ENCODE data around the gene GABRG3. TPM values are rescaled to one million over a fixed set of nuclear protein-coding genes. Genes with fewer than 3 reads are reported as not detected.

The GABRG3 gene
- polyA plus RNA-seq, 1 experiment: not detected

DNA sequence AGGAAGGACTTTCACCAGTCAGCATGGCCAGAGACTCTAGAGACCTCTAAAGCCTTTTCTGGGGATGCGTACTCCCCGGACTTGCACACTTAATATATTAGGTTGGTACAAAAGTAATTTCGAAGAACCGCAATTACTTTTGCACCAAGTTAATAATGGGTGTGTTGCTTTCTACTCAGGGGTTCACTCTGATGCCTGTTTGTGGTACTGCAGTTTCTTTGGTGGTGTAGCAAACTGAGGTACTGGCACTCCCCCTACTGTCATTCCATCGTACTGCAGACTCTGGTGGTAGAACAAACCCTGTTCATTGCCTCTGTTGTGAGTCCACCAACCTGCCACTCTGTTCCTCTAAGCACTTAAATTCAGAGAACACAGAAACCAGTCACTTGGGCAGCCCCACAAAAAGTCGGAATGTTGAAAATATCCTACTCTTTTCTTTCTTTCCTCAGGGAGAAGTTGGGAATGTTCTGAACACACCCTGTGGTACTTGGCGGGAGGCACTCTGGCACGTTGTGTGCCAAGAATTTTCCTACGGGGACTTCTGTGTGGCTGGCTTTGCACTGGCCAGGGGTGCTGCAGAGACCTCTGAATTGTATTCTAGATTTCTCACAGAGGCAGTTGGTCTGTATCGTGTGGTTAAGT lies 46.3 kb downstream of the GABRG3 start:
- TF ChIP-seq, protein P1, sequence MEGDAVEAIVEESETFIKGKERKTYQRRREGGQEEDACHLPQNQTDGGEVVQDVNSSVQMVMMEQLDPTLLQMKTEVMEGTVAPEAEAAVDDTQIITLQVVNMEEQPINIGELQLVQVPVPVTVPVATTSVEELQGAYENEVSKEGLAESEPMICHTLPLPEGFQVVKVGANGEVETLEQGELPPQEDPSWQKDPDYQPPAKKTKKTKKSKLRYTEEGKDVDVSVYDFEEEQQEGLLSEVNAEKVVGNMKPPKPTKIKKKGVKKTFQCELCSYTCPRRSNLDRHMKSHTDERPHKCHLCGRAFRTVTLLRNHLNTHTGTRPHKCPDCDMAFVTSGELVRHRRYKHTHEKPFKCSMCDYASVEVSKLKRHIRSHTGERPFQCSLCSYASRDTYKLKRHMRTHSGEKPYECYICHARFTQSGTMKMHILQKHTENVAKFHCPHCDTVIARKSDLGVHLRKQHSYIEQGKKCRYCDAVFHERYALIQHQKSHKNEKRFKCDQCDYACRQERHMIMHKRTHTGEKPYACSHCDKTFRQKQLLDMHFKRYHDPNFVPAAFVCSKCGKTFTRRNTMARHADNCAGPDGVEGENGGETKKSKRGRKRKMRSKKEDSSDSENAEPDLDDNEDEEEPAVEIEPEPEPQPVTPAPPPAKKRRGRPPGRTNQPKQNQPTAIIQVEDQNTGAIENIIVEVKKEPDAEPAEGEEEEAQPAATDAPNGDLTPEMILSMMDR (IDR thresholded peaks at IDR 0.05; ENCODE audit: low read depth, low read length): peak; percentile 90
- H3K27me3 ChIP-seq (ENCODE audit: control insufficient read depth, insufficient read depth, low read length): no peaks in the 10 kb centered on the region
- H3K4me3 ChIP-seq (ENCODE audit: low read depth, low read length): no peak overlapping the region
- no peaks in the 10 kb centered on the region for H3K9me3 ChIP-seq (ENCODE audit: control insufficient read depth, insufficient read depth, low read length)
- peak; percentile 47 for DNase-seq (ENCODE audit: low read depth, low spot score)
- ChIA-PET CTCF (interaction anchor here (0.7 to 4.4 kb wide), 2 partner anchors 119 to 126 kb away, joined by 3 to 52 read pairs; no protein-coding TSS in a partner anchor), POLR2A (no interaction called here)
- no peak overlapping the region for H3K27ac ChIP-seq (ENCODE audit: low read depth, low read length)

DNA sequence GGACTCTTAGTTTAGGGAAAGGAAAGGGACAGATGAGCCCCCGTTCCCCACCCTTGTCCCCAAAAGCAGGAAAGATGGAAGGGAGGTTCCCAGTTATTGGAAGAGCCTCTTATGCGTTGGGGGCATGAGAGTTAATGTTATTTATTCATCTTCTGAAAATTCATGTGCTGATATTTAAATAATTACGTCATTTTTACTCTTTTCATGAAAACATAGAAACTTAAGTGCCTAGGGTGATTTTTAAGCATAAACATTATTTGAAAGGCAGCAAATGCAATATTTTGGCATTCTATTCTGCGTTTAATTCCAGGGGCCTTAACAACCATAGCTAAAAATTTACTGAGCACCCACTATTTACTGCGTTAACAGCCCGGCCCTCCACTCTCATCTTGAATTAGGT lies 48.7 kb downstream of the GABRG3 start:
- DNase-seq (ENCODE audit: low read depth, low spot score): no peak
- Histone ChIP-seq H3K27ac (ENCODE audit: low read depth, low read length) (no peak overlapping the region), H3K9me3 (ENCODE audit: control insufficient read depth, insufficient read depth, low read length) (no peaks in the 10 kb centered on the region), H3K27me3 (ENCODE audit: control insufficient read depth, insufficient read depth, low read length) (no peaks in the 10 kb centered on the region), H3K4me3 (ENCODE audit: low read depth, low read length) (no peak overlapping the region)
- ChIA-PET POLR2A (no interaction called here), CTCF (interaction anchor here (4.4 kb wide), 1 partner anchor 129 kb away, joined by 52 read pairs; no protein-coding TSS in a partner anchor)
- TF ChIP-seq, protein P1 (IDR thresholded peaks at IDR 0.05; ENCODE audit: low read depth, low read length): no peak

DNA sequence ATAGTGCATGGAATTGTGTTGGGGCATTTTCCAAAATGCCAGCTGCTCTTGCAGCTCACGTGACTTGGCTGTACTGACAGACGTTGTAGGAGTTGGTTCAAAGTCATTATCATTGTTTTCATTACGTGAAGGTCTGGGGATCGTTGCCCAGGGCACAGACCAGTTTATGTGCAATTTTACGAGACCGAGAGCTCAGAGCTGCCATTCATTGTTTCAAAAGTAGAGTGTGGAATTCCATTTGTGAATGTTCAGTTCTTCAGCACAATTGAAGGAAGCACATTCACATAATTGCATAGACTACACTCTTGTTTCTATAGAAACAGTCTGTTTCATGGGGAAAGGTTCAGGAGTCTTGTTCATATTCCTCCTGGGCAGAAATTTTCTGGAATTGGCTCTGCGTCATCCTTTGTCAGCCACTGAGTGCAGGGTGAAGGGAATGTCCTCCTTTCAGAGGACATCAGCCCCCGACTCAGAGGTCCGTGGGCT lies 54.5 kb downstream of the GABRG3 start:
- ChIA-PET POLR2A (no interaction called here), CTCF (interaction anchor here (1.6 kb wide), 1 partner anchor 136 kb away, joined by 3 read pairs; no protein-coding TSS in a partner anchor)
- Histone ChIP-seq H3K4me3 (ENCODE audit: low read depth, low read length) (no peak overlapping the region), H3K27ac (ENCODE audit: low read depth, low read length) (no peak overlapping the region), H3K9me3 (ENCODE audit: control insufficient read depth, insufficient read depth, low read length) (no peaks in the 10 kb centered on the region; the same call in 1 of the 2 replicates), H3K27me3 (ENCODE audit: control insufficient read depth, insufficient read depth, low read length) (no peaks in the 10 kb centered on the region)
- DNase-seq (ENCODE audit: low read depth, low spot score): no peak
- TF ChIP-seq, protein P1 (IDR thresholded peaks at IDR 0.05; ENCODE audit: low read depth, low read length): no peak

DNA sequence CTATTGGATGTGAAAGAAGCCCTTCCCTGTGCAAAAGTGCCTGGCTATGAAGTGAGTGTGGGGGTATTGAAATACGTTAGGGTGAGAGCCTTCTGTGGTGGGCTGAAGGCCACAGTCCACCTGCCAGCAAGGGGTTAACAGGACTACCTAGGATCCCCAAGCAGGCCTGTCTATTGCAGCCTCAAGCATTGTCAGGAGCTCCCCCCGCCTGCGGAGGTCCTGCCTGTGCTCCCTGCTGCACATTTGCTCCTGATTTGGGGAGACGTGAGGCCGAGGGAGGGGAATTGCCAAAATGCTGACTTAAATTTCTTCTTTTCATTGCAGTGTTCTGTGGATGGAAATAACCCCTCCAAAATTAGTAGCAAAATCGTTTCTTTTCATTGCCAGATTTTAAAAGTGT lies 56.2 kb downstream of the GABRG3 start:
- CTCF ChIA-PET: no interaction called here
- TF ChIP-seq, protein P1 (IDR thresholded peaks at IDR 0.05; ENCODE audit: low read depth, low read length): no peak

DNA sequence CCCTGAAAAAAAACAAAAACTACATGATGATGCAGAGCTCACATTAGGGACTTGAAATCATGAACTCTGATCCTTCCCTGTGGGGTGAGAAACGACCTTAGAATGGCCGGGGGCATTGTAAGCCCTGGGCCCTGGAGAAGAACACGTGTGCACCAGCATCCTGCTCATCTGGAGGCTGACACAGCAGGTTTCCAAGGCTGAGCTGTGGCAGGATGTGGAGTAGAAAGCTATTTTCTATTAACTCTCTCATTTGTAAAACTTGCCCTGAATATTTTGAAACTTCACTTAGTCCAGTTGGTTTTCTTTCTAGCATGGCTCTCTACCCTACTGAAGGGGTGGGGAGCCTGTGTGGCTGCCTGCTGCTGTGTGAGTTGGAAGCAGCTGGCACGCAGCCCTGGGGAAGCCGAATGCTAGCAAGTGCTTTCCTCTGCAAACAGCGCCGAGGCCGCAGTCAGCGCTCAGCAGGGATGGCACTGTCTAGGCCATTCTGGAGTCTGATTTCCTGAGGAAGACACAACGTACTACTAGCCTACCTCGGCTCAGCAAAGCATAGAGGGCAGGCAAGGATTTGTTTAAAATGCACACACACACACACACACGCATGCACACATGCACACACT lies 58.0 kb downstream of the GABRG3 start:
- H3K9me3 ChIP-seq (ENCODE audit: control insufficient read depth, insufficient read depth, low read length): no peaks in the 10 kb centered on the region; the same call in 1 of the 2 replicates
- ChIA-PET POLR2A (no interaction called here), CTCF (no interaction called here)
- no peaks in the 10 kb centered on the region for H3K27me3 ChIP-seq (ENCODE audit: control insufficient read depth, insufficient read depth, low read length)
- no peak overlapping the region for H3K4me3 ChIP-seq (ENCODE audit: low read depth, low read length)
- no peak overlapping the region for H3K27ac ChIP-seq (ENCODE audit: low read depth, low read length)
- no peak for DNase-seq (ENCODE audit: low read depth, low spot score)
- TF ChIP-seq, protein P1 (IDR thresholded peaks at IDR 0.05; ENCODE audit: low read depth, low read length): no peak

More for the DNA sequence above, 56.2 kb downstream of the GABRG3 start:
- Histone ChIP-seq H3K27me3 (ENCODE audit: control insufficient read depth, insufficient read depth, low read length) (no peaks in the 10 kb centered on the region), H3K9me3 (ENCODE audit: control insufficient read depth, insufficient read depth, low read length) (no peaks in the 10 kb centered on the region; the same call in 1 of the 2 replicates), H3K27ac (ENCODE audit: low read depth, low read length) (no peak overlapping the region), H3K4me3 (ENCODE audit: low read depth, low read length) (no peak overlapping the region)
- DNase-seq (ENCODE audit: low read depth, low spot score): no peak
- POLR2A ChIA-PET: no interaction called here

Data from AG04450 (cell line).